Endothelial cell of umbilical vein (primary cell): ENCODE results near the gene POGLUT3.

ENCODE experiments used
- POLR2AphosphoS5 ChIP-seq: IDR thresholded peaks from 2 replicates; pipeline ENCODE4 v1.6.1; 2012; ENCODE audit warnings: low read depth, mild to moderate bottlenecking, control low read depth, low read length, moderate library complexity; ENCODE audit not compliant: insufficient read depth
- TF ChIP-seq, protein P1 (sequence below), 2 donors: IDR thresholded peaks; 1 replicate in 1 of 2; 2 replicates in 1 of 2; pipeline ENCODE4 v1.5.1; 2011; ENCODE audit warnings: low read length in 2 of 2, mild to moderate bottlenecking in 2 of 2, moderate library complexity in 2 of 2, control low read depth in 1 of 2, inconsistent platforms in 1 of 2, low read depth in 1 of 2; ENCODE audit not compliant: insufficient read depth in 1 of 2; ENCODE audit errors: extremely low read depth in 1 of 2

DNA sequence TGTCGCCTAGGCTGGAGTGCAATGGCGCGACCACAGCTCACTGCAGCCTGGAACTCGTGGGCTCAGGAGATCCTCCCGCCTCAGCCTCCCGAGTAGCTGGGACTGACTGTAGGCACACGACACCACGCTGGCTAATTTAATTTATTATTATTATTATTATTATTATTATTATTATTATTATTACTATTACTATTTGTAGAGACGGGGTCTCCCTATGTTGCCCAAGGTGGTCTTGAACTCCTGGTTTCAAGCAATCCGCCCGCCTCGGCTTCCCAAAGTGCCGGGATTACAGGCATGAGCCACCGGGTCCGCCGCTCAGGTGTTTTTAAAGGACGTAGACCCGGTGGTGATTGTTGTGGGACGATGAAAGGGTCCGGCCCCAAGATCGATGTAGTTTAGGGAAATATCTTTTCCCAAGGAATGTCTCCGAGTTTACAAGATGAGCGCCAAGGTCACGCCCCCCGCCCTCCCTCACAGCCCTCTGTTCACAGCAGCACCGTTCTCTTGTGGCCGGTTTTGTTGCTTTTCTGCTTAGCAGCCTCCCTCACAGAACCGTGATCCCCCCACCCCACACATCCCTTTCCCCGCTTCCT is 728 bp upstream of the POGLUT3 start:
- TF ChIP-seq, protein P1, sequence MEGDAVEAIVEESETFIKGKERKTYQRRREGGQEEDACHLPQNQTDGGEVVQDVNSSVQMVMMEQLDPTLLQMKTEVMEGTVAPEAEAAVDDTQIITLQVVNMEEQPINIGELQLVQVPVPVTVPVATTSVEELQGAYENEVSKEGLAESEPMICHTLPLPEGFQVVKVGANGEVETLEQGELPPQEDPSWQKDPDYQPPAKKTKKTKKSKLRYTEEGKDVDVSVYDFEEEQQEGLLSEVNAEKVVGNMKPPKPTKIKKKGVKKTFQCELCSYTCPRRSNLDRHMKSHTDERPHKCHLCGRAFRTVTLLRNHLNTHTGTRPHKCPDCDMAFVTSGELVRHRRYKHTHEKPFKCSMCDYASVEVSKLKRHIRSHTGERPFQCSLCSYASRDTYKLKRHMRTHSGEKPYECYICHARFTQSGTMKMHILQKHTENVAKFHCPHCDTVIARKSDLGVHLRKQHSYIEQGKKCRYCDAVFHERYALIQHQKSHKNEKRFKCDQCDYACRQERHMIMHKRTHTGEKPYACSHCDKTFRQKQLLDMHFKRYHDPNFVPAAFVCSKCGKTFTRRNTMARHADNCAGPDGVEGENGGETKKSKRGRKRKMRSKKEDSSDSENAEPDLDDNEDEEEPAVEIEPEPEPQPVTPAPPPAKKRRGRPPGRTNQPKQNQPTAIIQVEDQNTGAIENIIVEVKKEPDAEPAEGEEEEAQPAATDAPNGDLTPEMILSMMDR (IDR thresholded peaks at IDR 0.05; ENCODE audit: extremely low read depth in 1 of 2, insufficient read depth in 1 of 2, low read depth in 1 of 2, low read length in 2 of 2), result no peak
- no peak for TF ChIP-seq POLR2AphosphoS5
